ENCODE measurements around the gene MIPOL1. TPM values are rescaled to one million over a fixed set of nuclear protein-coding genes. Genes with fewer than 3 reads are reported as not detected.

Gene MIPOL1
- total and polyA plus RNA-seq, 8 donors = 10.4 to 16.0 (median 12.4) TPM

GRCh38 chr14:37579274-37579673, 381.5 kb downstream of the MIPOL1 start:
- Histone ChIP-seq H3K27ac (no peak overlapping the region), H3K9me3 (no peaks in the 10 kb centered on the region), H3K4me3 (no peak overlapping the region), H3K4me1 (peaks cover 0 to 5% of the 10 kb centered on the region in 2 donors), H3K36me3 (no peaks in the 10 kb centered on the region), H3K27me3 (peaks cover 21 to 32% of the 10 kb centered on the region in 2 donors)
- DNase-seq (no peak), ATAC-seq (no peak)
- intact Hi-C loops (cut with DNase I) = no loop called here
- TF ChIP-seq CTCF (IDR thresholded peaks at IDR 0.05) = no peak

GRCh38 chr14:37580146-37580545, 382.4 kb downstream of the MIPOL1 start:
- Histone ChIP-seq H3K4me3 (no peak overlapping the region), H3K4me1 (peaks cover 0 to 5% of the 10 kb centered on the region in 2 donors), H3K27ac (no peak overlapping the region), H3K36me3 (no peaks in the 10 kb centered on the region), H3K27me3 (peaks cover 30 to 41% of the 10 kb centered on the region in 2 donors), H3K9me3 (no peaks in the 10 kb centered on the region)
- DNase-seq (no peak), ATAC-seq (no peak)
- intact Hi-C loops (cut with DNase I) = no loop called here
- TF ChIP-seq CTCF (IDR thresholded peaks at IDR 0.05) = no peak

GRCh38 chr14:37583358-37584210, 385.8 kb downstream of the MIPOL1 start:
- Histone ChIP-seq H3K36me3 (no peaks in the 10 kb centered on the region), H3K27ac (peak overlapping the region; percentile 65 to 79), H3K27me3 (peaks cover 59 to 75% of the 10 kb centered on the region in 2 donors), H3K4me3 (peak overlapping the region; percentile 24 to 39), H3K4me1 (peaks cover 0 to 5% of the 10 kb centered on the region in 2 donors), H3K9me3 (no peaks in the 10 kb centered on the region)
- no peak for TF ChIP-seq CTCF (IDR thresholded peaks at IDR 0.05)
- intact Hi-C loops (cut with DNase I) = no loop called here
- ATAC-seq = peak; percentile 80
- peak in 3 of 4 donors; percentile 18 to 81 (median 67) for DNase-seq

- H3K4me3 ChIP-seq = peak overlapping the region in 1 of 2 donors; percentile 39
- peak overlapping the region; percentile 65 to 79 for H3K27ac ChIP-seq
- ATAC-seq (peak; percentile 32), DNase-seq (peak in 1 of 4 donors; percentile 40)
- no peak for TF ChIP-seq CTCF (IDR thresholded peaks at IDR 0.05)
- intact Hi-C loops (cut with DNase I) = no loop called here
- H3K4me1 ChIP-seq = peaks cover 0 to 5% of the 10 kb centered on the region in 2 donors
- H3K36me3 ChIP-seq = no peaks in the 10 kb centered on the region
- H3K9me3 ChIP-seq = no peaks in the 10 kb centered on the region
- H3K27me3 ChIP-seq = peaks cover 66 to 79% of the 10 kb centered on the region in 2 donors
Observed at GRCh38 chr14:37584211-37585100, 386.7 kb downstream of the MIPOL1 start.
